Activated CD4-positive, alpha-beta T cell treated with anti-CD3 and anti-CD28 coated beads, Interleukin-2, amount 10 ng/mL, durations not matched to agents 24 days and 14 days (primary cell): ENCODE results near the gene APOH. TPM values are rescaled to one million over a fixed set of nuclear protein-coding genes. Genes with fewer than 3 reads are reported as not detected.

Experiments
- DNase-seq: peaks from one replicate; pipeline ENCODE4 v3.0.0; 2022
- H3K27ac Mint-ChIP-seq: one replicate; pipeline ENCODE4 v1.8.0; 2022; ENCODE audit warnings: mild to moderate bottlenecking, mixed read lengths
- H3K27me3 Mint-ChIP-seq: one replicate; pipeline ENCODE4 v1.8.0; 2022; ENCODE audit warnings: mixed read lengths
- H3K36me3 Mint-ChIP-seq: one replicate; pipeline ENCODE4 v1.8.0; 2022; ENCODE audit warnings: low read depth, mild to moderate bottlenecking, mixed read lengths
- H3K4me1 Mint-ChIP-seq: one replicate; pipeline ENCODE4 v1.8.0; 2021; ENCODE audit warnings: mixed read lengths
- H3K4me3 Mint-ChIP-seq: one replicate; pipeline ENCODE4 v1.8.0; 2022; ENCODE audit warnings: mild to moderate bottlenecking, moderate library complexity, mixed read lengths
- H3K9me3 Mint-ChIP-seq: one replicate; pipeline ENCODE4 v1.8.0; 2021; ENCODE audit warnings: mixed read lengths
- intact Hi-C: fragments of 100-400 bp; cut with micrococcal nuclease; formaldehyde crosslinking; loops from one replicate; pipeline ENCODE4 v1.15.1; 2023
- total RNA-seq: library from RNA; stranded (reverse); gene quantifications from 2 replicates; pipeline ENCODE4 v1.2.3, GENCODE V29; 2022

The APOH gene
- total RNA-seq, 1 donor from 2014 or later = not detected

DNA sequence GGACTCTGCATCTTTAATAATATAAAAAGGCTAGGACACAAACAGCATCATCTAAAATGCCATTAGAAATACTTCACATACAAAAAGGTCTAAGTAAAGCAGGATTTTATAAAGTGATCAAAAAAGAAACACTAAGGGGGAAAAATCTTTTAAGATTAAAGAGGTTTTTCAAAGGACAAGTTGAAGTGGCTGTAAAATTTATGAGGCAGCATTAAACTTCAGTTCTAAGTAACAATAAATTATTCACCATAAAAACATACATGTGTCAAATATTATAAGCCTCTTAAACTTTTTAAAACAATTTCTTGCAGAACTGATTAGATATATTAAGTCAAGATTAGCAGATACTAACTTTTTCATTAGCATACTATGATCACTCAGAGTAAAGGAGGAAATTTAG is 58.0 kb downstream of the APOH start:
- Mint-ChIP-seq H3K27ac (no peak overlapping the region), H3K9me3 (no peaks in the 10 kb centered on the region), H3K36me3 (no peaks in the 10 kb centered on the region), H3K4me3 (no peak overlapping the region), H3K27me3 (peaks cover 10% of the 10 kb centered on the region), H3K4me1 (no peaks in the 10 kb centered on the region)
- intact Hi-C loops = no loop called here
- no peak for DNase-seq

DNA sequence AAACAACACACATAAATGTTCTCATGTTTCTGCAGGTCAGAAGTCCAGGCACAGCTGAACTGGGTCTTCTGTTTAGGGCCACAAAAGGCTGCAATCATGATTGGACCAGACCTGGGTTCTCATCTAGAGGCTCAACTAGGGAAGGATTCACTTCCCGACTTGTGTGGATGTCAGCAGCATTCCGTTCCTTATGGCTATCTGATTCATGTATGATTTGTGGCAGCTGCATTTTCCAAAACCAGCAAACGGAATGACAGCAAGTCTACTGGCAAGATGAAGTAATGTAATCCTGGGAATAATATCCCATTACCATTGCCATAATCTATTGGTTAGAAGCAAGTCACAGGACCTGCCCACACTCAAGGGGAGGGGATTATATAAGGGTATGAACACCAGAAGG is 59.4 kb downstream of the APOH start:
- H3K4me3 Mint-ChIP-seq = no peak overlapping the region
- intact Hi-C loops = loop anchor here (5.0 kb wide), 1 partner anchor 613 kb away; no protein-coding TSS in a partner anchor
- DNase-seq = no peak
- no peak overlapping the region for H3K27ac Mint-ChIP-seq
- H3K27me3 Mint-ChIP-seq = peaks cover 8% of the 10 kb centered on the region
- no peaks in the 10 kb centered on the region for H3K9me3 Mint-ChIP-seq
- H3K36me3 Mint-ChIP-seq = no peaks in the 10 kb centered on the region
- no peaks in the 10 kb centered on the region for H3K4me1 Mint-ChIP-seq

DNA sequence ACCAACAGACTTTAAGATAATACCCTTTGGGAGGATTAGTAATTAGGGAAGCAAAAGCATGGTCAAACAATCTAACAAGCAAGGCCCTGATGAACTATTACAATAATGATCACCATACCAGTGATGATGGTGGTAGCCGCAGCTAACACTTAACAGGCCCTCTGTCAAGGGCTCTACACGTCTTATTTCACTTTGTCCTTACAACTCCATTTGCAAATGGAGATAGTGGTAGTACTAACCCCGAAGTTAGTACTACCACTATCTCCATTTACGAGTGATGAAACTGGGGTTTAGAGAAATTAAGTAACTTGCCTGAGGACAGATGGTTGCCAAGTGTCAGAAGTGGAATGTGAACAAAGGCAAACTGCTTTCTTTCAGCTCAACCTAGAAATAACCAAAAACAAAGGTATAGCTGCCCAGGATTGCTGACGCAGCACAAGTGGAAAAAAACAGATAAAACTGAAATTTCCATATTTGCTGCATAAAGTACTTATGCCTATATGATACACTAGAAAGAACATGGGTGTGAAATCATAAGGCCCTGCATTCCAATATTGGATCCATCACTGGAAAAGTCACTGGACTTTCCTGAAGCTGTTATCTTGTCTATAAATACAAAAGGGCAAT is 61.9 kb downstream of the APOH start:
- Mint-ChIP-seq H3K27me3 (peaks cover 5% of the 10 kb centered on the region), H3K36me3 (no peaks in the 10 kb centered on the region), H3K4me1 (no peaks in the 10 kb centered on the region), H3K27ac (no peak overlapping the region), H3K4me3 (no peak overlapping the region), H3K9me3 (no peaks in the 10 kb centered on the region)
- no peak for DNase-seq
- intact Hi-C loops = loop anchor here (5.0 kb wide), 1 partner anchor 610 kb away; no protein-coding TSS in a partner anchor

DNA sequence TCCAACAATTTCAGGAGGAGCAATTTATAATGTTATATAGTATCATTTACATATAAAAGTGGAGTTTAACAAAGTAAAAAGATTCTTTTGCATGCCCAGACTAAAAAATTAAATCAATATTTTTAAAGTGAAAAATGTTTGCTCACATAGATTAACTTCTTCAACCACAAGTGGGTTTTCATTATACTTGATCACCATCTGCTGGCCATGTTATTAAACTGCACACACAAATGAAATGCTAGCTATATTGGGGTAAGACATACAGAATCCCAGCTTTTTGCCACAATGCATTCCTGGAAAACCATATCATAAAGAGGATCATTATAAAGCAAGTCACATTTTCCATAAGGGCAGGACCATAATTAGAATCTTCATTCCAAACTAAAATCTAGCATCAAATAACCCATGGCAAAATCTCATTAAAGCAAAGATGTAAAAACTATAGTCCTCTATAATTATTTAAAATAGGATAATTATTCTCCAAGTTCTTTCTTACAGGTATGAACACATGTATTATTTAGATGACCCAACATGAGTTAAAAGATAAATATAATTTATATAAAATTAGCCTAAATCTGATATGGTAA is 63.6 kb downstream of the APOH start:
- Mint-ChIP-seq H3K4me3 (no peak overlapping the region), H3K9me3 (no peaks in the 10 kb centered on the region), H3K27me3 (peaks cover 2% of the 10 kb centered on the region), H3K27ac (no peak overlapping the region), H3K36me3 (no peaks in the 10 kb centered on the region), H3K4me1 (no peaks in the 10 kb centered on the region)
- DNase-seq = peak; percentile 77
- intact Hi-C loops = loop anchor here (1.0 to 5.0 kb wide), 3 partner anchors 608 to 934 kb away; no protein-coding TSS in a partner anchor

Other genes starting within 250 kb of the APOH start
- 1.3 and 2.0 TPM in 2 replicates for gene CEP112, start 37.3 kb downstream of the APOH start, total RNA-seq
- gene PRKCA, start 73.2 kb upstream of the APOH start, total RNA-seq = 164 TPM in 2 replicates